Left cardiac atrium (tissue), 4 donors: ENCODE measurements around the gene EML6. TPM values are rescaled to one million over a fixed set of nuclear protein-coding genes. Genes with fewer than 3 reads are reported as not detected.

Experiments
- ATAC-seq, 2 donors: fragments of 200-7000 bp; cut with Tn5 transposase; one replicate each; pipeline ENCODE4 v1.9.1; 2020; ENCODE audit warnings: mild to moderate bottlenecking in 2 of 2, moderate library complexity in 2 of 2
- DNase-seq: peaks from one replicate; pipeline ENCODE4 v3.0.0-alpha.2; 2020
- intact Hi-C, 2 donors: fragments of 100-400 bp; cut with DNase I; formaldehyde crosslinking; loops; one replicate each; pipeline versions ENCODE4 v1.14.1 to v1.15.1; 2022 to 2023
- total RNA-seq, 2 donors: library from RNA; stranded (reverse); fragmentation: NEBNext Ultra II Directional; extraction: Animal tissue kit (Norgen Biotek cat#: 25700); gene quantifications; one replicate each; pipeline ENCODE4 v1.2.1, GENCODE V29; 2021
- donor health status: DM: no; HTN: yes; CAD: no.
- donor health status: DM: no; HTN: yes; CAD: no; lungs with severe emphysema.
- donor health status: DM: yes; HTN: yes; CAD: no.
- donor health status: Dilated cardiomyopathy.

The EML6 gene
- total RNA-seq, 2 donors from 2014 or later = 0.52 to 0.62 TPM

DNA sequence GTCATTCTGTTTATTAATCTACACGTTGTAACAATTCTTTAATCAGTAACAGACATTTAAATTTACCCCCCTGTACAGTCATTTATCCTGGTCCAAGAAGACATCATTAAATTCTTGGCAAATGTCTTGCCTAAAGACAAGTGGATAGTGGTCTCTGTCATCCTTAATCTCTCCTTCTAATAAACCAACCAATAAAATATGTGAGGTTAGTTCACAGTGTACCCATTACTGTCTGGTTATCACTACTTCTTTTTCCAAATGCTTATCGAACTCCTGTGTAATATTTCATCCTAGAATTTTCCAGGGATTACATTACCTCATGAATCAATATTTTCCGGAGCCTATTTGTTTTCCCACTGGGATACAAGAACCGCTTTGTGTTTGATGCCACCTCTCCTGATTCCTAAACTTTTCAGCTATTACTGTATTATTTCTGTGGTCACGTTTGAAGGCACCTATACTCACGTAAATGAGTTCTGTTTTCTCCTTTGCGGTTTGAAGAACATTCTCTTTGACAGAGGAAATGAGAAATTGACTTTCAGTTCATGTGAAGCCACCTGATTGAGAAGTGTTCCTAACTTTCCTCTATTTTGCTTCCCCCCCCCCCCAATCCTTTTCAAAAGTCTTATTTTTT lies 195.3 kb downstream of the EML6 start:
- intact Hi-C loops = no loop called here
- no peak for ATAC-seq
- DNase-seq = no peak

DNA sequence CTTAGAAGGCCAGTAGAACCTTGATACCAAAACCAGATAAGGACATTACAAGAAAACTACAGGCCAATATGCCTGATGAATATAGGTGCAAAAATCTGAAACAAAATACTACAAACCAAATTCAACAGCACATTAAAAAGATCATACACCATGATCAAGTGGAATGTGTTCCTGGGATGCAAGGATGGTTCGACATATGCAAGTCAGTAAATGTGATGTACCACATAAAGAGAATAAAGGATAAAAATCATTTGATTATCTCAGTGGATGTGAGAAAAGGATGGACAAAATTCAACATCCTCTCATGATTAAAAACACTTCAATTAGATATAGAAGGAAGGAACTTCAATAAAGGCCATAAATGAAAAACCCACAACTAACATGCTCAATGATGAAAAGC lies 197.2 kb downstream of the EML6 start:
- ATAC-seq (no peak), DNase-seq (no peak)
- intact Hi-C loops = no loop called here

DNA sequence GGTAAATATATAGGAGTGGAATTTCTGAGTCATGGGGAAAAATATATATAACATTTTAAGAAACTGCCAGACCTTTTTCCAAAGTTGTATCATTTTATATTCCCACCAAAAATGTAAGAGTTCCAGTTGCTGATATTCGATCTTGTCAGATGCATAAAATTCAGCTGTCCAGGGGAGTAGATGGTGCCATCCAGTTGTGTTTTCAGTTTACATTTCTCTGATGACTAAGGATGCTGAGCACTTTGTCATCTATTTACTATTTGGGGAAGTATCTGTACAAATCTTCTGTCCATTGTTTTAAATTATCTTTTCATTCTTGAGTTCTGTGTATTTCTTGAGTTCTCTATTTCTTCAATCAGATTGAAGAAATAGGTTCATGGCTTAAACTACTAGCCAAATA lies 200.7 kb downstream of the EML6 start:
- ATAC-seq (no peak), DNase-seq (no peak)
- intact Hi-C loops = no loop called here

DNA sequence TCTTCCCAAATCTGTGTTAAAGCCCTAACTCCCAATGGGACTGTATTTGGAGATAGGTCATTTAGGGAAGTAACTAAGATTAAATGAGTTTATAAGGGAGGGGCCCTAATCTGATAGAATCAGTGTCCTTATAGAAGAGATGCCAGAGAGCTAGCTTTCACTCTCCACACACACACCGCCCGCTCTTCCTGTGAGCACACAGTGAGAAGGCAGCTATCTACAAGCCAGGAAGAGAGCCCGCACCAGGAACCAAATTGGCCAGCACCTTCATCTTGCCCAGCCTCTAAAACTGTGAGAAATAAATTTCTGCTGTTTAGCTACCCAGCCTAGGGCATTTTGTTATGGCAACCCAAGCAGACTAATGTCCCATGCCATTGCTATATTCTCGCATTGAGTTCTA lies 201.6 kb downstream of the EML6 start:
- intact Hi-C loops = no loop called here
- ATAC-seq (no peak), DNase-seq (no peak)

- no peak for DNase-seq
- no peak for ATAC-seq
- intact Hi-C loops = no loop called here
Measured at GRCh38 chr2:54927085-54927750, 203.8 kb downstream of the EML6 start.

DNA sequence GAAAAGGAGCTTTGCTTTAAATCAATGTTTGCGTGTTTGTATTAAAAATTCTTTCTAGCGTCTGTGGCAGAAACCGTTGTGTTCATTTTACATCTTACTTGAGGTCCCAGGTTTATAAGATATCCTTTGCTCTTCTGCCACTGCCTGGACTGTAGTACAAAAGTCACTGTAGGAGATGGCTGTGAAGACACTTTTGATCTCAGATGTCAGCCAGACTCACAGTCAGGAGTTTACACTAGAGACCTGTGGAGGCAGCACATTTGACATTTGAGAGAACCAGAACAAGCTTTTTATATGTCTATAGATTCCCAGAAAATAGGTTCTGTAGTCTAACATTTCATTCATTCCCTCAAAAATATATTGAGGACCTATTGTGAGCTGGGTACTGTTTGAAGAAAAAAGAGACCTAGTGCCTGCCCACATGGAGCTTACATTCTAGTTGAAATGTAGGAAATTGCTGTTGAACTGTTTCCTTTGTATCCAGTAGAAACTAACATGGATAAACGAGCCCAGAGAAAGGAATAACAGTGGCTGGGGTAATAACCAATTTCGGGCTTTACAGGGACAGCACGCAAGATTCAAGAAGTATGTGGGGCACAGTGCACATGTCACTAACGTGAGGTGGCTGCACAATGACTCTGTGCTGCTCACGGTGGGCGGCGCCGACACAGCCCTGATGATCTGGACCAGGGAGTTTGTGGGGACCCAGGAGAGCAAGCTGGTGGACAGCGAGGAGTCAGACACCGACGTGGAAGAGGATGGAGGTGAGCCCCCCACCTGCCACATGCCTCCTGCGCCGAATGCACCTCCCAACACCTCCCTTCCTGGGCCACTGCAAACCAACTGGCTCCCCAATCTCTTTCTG lies 204.5 kb downstream of the EML6 start:
- ATAC-seq = no peak
- DNase-seq = no peak
- intact Hi-C loops = no loop called here

- ATAC-seq (no peak), DNase-seq (no peak)
- intact Hi-C loops = no loop called here
Measured at GRCh38 chr2:54928719-54929118, 205.3 kb downstream of the EML6 start.

DNA sequence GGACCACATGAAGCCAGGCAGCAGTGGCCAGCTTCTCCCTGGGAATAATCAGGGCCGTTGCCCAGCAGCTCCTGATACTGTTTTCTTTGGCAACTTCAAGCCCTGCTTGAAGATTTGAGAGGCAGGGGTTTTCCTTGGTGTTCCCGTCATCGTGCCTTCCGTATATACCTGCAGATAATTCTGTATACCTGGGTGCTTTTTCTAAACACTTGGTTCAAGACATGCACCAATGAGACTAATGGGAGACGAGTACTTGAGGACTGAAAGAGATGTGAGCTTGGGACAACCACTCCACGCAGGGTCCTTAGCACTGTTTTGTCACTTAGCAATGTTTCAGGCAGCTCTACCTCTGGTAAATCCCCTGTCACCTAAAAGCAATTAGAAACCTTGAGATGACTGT lies 208.0 kb downstream of the EML6 start:
- no peak for DNase-seq
- intact Hi-C loops = no loop called here
- no peak for ATAC-seq

- intact Hi-C loops = no loop called here
- DNase-seq (no peak), ATAC-seq (no peak)
Measured at GRCh38 chr2:54935389-54935788, 211.9 kb downstream of the EML6 start.

GRCh38 chr2:54936766-54937165 lies 213.3 kb downstream of the EML6 start:
- intact Hi-C loops = no loop called here
- ATAC-seq = no peak
- no peak for DNase-seq

- ATAC-seq = no peak
- no peak for DNase-seq
- intact Hi-C loops = no loop called here
Measured at GRCh38 chr2:54939446-54940118, 216.1 kb downstream of the EML6 start.

- ATAC-seq = no peak
- intact Hi-C loops = no loop called here
- no peak for DNase-seq
Measured at GRCh38 chr2:54940723-54941122, 217.3 kb downstream of the EML6 start.

GRCh38 chr2:54941248-54941984 lies 218.0 kb downstream of the EML6 start:
- no peak for DNase-seq
- intact Hi-C loops = no loop called here
- no peak for ATAC-seq

- ATAC-seq (no peak), DNase-seq (no peak)
- intact Hi-C loops = no loop called here
Measured at GRCh38 chr2:54942373-54942772, 218.9 kb downstream of the EML6 start.

DNA sequence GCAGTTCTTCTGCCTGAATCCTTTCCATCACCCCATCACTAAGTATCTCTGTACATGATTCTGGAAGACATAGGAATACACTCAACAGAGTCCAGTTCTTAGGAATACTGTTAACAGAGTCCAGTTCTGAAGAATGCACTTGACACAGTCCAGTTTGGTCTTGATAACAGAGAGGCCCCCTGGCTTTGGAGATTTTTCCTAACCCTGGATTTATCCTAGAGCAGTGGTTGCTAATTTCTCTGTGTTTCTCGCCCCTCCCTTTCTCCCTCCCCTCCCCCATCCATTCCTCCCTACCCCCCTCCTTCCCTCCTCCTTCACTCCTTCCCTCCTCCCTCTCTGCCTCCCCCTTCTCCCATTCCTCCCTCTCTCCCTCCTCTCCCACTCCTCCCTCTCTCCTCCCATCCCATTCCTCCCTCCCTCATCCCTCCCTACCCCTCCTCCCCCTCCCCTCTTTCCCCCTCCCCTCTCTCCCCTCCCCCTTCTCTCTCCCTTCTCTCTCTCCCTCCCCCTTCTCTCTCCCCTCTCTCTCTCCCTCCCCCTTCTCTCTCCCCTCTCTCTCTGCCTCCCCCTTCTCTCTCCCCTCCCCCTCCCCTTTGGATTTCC lies 221.4 kb downstream of the EML6 start:
- intact Hi-C loops = no loop called here
- ATAC-seq (no peak), DNase-seq (no peak)

DNA sequence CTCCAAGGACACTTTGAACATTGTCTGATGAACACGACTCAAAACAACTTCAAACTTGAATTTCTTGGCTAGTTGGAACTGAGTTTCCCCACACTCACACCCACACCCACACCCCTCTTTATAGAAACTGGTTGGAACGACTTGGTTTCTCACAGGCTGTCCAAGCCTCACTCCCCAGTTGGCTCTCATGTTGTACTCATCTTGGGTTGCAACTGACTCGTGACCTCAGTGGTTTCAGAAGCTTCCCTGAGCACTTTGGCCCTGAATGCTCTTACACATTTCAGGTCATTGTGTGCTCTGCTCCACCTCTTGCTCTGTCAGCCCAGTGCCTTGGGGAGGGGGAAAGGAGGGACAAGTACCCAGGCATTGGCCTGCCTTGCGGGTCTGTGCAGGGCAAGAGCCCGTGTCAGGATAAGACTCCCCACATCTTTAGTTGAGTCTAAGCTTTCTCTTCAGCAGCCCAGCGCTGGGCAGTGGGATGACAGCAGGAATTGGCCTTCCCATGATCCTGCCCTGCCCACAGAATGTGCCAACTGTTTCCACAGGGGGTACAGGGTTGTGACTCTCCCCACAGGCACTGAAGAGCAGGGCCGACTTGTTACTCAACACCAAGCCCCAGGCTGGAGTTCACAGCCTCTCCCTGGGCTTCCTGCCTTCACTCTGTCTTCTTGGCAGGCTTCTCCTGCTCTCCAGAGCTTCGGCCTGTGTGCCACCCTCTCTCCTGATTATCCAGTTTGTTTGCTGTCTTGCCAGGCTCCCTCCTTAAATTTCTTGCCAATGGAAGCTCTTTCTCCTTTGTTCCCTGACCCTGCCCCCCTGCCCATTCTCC lies 222.1 kb downstream of the EML6 start:
- intact Hi-C loops = no loop called here
- DNase-seq = peak; percentile 55
- peak; percentile 86 to 89 for ATAC-seq

DNA sequence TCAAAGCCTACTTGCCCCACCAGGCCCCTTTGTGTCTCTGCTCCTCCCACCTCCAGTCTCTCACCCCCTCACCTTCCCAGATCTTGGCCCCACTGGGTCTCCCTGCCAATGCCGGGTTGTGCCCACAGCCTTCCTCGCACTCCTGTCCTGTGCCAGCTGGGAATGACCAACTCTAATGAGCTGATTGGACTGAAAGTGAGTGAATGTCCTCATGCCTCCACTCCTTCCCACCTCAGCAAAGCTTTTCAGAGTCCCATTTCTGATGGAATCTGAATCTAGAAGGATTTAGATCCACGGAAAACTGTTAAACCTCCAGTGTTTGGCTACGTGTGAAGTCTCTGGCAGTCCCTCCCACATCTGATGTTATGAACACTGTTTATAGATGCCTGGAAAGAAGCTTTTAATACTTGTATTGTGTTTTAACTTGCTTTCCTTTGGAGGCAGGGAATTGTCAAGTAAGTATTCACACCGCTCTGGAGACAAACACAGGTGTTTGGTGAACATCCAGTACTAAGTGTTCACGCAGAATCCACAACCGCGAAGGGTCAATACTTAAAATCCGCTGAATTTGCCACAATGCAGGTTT lies 222.9 kb downstream of the EML6 start:
- DNase-seq (no peak), ATAC-seq (peak; percentile 6 to 40)
- intact Hi-C loops = no loop called here

GRCh38 chr2:54947136-54947535 lies 223.7 kb downstream of the EML6 start:
- DNase-seq (no peak), ATAC-seq (no peak)
- intact Hi-C loops = no loop called here
